GM12801 (cell line): ENCODE data around the gene NATD1.

Source experiments
- TF ChIP-seq, protein P1 (sequence below): IDR thresholded peaks from one replicate; pipeline ENCODE4 v1.5.1; 2011; ENCODE audit warnings: control low read depth; ENCODE audit not compliant: insufficient read length; ENCODE audit errors: extremely low read depth

The NATD1 gene, protein sequence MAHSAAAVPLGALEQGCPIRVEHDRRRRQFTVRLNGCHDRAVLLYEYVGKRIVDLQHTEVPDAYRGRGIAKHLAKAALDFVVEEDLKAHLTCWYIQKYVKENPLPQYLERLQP

GRCh38 chr17:21252796-21253645 is at the start of gene NATD1:
NATD1 (minus strand) TSS chr17:21253410; CDS start chr17:21253264, 146 bp downstream.
- TF ChIP-seq, protein P1, sequence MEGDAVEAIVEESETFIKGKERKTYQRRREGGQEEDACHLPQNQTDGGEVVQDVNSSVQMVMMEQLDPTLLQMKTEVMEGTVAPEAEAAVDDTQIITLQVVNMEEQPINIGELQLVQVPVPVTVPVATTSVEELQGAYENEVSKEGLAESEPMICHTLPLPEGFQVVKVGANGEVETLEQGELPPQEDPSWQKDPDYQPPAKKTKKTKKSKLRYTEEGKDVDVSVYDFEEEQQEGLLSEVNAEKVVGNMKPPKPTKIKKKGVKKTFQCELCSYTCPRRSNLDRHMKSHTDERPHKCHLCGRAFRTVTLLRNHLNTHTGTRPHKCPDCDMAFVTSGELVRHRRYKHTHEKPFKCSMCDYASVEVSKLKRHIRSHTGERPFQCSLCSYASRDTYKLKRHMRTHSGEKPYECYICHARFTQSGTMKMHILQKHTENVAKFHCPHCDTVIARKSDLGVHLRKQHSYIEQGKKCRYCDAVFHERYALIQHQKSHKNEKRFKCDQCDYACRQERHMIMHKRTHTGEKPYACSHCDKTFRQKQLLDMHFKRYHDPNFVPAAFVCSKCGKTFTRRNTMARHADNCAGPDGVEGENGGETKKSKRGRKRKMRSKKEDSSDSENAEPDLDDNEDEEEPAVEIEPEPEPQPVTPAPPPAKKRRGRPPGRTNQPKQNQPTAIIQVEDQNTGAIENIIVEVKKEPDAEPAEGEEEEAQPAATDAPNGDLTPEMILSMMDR, result no peak

DNA sequence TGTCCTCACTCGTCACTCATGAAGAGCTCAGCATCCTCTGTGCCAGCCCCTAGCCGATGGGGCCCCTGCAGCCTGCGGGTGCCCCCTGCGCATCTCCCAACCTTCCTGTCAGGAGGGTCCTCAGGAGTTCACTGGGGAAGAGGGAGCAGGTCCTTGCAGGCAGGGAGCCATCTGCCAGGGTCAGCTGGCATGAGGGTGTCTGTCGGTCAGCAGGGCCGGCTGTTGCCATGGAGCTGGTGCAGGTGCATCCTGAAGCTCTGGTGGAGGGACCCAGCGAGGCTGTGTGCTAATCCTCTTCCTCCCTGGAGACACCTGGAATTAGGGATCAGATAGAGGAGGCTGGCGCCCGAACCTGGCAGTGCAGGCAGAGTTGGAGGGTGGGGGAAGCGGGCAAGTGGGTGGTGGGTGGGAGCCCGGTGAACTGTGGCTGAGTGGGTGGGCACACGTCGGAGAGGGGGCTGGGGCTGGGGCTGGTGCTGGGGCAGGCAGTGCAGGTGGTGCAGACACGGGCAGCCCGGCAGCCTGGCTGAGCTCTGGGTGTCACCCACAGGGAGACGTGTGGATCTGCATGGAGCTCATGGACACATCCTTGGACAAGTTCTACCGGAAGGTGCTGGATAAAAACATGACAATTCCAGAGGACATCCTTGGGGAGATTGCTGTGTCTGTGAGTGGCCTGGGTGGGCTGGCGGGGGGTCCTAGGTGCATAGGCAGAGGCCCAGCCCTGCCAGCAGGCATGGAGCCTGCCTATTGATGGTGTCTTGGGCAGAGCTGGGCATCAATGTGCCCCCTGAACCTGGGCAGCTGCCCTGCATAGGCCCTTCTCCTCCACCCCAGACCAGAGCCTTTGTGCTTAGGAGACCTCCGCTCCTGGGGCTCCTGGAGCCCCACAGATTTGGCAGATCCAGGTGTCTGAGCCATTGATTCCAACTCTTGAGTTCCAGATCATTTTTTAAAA is 48.7 kb upstream of the NATD1 start:
- TF ChIP-seq, protein P1, result no peak

DNA sequence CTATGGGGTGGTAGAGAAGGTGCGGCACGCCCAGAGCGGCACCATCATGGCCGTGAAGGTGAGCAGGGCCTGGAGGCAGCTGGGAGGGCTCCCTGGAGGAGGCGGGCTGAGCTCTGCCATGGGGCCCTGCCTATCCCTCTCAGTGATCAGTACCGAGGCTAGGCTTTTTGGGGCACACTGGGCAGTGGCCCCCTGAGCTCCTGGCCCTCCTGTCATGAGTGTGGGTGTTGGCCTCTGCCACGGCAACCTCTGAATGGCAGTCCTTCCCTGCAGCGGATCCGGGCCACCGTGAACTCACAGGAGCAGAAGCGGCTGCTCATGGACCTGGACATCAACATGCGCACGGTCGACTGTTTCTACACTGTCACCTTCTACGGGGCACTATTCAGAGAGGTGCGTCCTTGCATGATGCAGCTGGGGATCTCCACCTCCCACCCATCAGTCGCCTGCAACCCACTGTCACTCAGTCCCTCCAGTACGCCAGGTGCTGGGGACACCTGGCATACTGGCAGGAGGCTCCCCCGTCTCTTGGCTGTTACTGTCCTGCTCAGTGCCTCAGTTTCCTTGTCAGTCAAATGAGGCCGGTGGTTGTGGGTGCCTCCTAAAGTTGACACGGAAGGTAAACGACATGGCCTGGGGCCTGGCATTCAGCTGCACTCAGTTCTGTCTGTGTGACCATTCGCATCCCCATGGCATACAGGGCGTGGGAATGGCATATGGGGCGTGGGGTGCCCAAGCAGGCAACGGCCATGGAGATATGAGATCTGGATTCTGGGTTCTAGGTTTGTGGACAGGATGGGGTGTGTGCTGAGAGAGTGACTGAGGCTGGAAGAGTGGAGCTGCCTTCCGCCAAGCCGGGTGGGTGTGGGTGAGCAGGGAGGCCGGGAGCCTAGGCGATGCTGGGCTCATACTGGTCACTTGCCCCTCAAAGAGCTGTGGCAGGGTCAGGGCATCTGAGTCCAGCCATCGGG is 47.7 kb upstream of the NATD1 start:
- TF ChIP-seq, protein P1, result no peak

DNA sequence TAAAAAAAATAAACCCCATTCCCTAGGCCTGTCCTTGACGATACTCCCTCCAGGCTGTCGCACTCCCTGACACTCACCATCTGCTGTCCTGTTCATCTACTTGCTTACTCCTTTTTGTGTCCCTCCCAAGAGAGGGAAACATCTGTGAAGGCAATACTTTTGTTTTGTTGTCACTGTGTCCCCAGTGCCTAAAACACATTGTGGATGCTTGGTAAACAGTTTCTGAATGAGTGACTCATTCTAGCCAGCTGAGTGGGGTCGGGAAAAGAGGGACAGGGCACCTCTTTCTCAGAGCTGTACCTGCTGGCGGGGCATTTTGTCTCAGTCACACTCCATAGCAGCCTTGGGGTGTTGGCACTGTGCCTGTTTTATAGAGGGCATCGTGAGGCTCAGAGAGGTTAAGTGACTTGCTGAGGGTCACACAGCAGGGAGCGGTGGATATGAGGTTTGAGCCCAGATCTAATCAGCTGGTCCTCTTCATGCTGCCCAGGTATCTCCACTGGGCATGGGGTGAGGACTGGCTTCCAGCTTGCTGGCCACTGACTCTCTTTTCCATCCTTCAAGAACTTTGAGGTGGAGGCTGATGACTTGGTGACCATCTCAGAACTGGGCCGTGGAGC is 46.9 kb upstream of the NATD1 start:
- TF ChIP-seq, protein P1, result no peak

- TF ChIP-seq, protein P1, result no peak
Observed at GRCh38 chr17:21298983-21299519, 45.8 kb upstream of the NATD1 start.
